Colonic mucosa (tissue), 4 donors: ENCODE measurements around the gene LTB4R. TPM values are rescaled to one million over a fixed set of nuclear protein-coding genes. Genes with fewer than 3 reads are reported as not detected.

Source experiments
- DNase-seq: peaks from one replicate; pipeline ENCODE4 v3.0.0-alpha.2; 2020
- H3K27ac ChIP-seq: fragments of 200-600 bp; one replicate; pipeline ENCODE4 v1.8.0; 2021
- H3K27me3 ChIP-seq: fragments of 200-600 bp; one replicate; pipeline ENCODE4 v1.8.0; 2021
- H3K36me3 ChIP-seq: fragments of 200-600 bp; one replicate; pipeline ENCODE4 v1.8.0; 2021
- H3K4me1 ChIP-seq: fragments of 200-600 bp; one replicate; pipeline ENCODE4 v1.8.0; 2021; ENCODE audit warnings: mild to moderate bottlenecking
- H3K4me3 ChIP-seq: fragments of 200-600 bp; one replicate; pipeline ENCODE4 v1.8.0; 2021
- H3K9ac ChIP-seq, 2 donors: one replicate each; pipeline ENCODE4 v1.7.0; 2013; ENCODE audit warnings: control low read depth in 2 of 2, low read depth in 2 of 2, low read length in 2 of 2
- H3K9me3 ChIP-seq: fragments of 200-600 bp; one replicate; pipeline ENCODE4 v1.8.0; 2021
- CTCF ChIP-seq: fragments of 200-600 bp; IDR thresholded peaks from one replicate; pipeline ENCODE4 v1.8.0; 2022; ENCODE audit warnings: antibody characterized with exemption, mild to moderate bottlenecking
- intact Hi-C: fragments of 100-400 bp; cut with DNase I; formaldehyde crosslinking; loops from one replicate; pipeline ENCODE4 v1.14.1; 2022
- total RNA-seq, 2 donors: library from RNA; stranded (reverse); fragmentation: NEBNext Ultra II Directional in 1 of 2; extraction: Animal tissue kit (Norgen Biotek cat#: 25700) in 1 of 2; gene quantifications; one replicate each; pipeline ENCODE4 v1.2.1, GENCODE V29; 2021
- donor health status: healthy.
- donor health status: DM: no; HTN: no; CAD: no.
- donor health status: DM: no; HTN: no; CAD: no.

The LTB4R gene
- total RNA-seq, 2 donors from 2014 or later: 1.5 to 4.0 TPM

GRCh38 chr14:24280797-24281460 lies 30.4 kb upstream of the LTB4R start:
- intact Hi-C loops: no loop called here
- TF ChIP-seq CTCF: no peak
- H3K27me3 ChIP-seq: no peaks in the 10 kb centered on the region
- no peak for DNase-seq
- H3K9ac ChIP-seq: no peak overlapping the region
- no peak overlapping the region for H3K4me3 ChIP-seq
- no peak overlapping the region for H3K27ac ChIP-seq
- H3K36me3 ChIP-seq: no peaks in the 10 kb centered on the region
- H3K9me3 ChIP-seq: no peaks in the 10 kb centered on the region
- H3K4me1 ChIP-seq: no peaks in the 10 kb centered on the region

DNA sequence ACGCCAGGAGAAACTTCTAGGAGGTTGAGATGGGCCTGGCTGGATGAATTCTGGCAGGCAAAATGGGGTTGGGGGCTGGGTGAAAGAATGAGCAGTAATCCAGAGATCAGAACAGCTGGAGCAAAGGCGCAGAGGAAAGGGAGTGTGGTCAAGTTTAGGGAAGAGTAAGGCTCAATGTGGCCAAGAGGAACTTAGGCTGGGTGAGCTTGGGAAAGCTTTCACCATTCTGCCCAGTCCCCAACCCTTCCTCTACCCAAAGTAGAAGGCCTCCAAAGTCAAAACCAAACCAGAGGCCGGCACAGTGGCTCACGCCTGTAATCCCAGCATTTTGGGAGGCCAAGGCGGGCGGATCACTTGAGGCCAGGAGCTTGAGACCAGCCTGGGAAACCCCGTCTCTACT lies 29.7 kb upstream of the LTB4R start:
- no peaks in the 10 kb centered on the region for H3K27me3 ChIP-seq
- H3K9me3 ChIP-seq: no peaks in the 10 kb centered on the region
- no peak overlapping the region for H3K9ac ChIP-seq
- TF ChIP-seq CTCF: no peak
- no peaks in the 10 kb centered on the region for H3K36me3 ChIP-seq
- intact Hi-C loops: no loop called here
- no peak overlapping the region for H3K4me3 ChIP-seq
- H3K27ac ChIP-seq: no peak overlapping the region
- H3K4me1 ChIP-seq: no peaks in the 10 kb centered on the region
- no peak for DNase-seq

DNA sequence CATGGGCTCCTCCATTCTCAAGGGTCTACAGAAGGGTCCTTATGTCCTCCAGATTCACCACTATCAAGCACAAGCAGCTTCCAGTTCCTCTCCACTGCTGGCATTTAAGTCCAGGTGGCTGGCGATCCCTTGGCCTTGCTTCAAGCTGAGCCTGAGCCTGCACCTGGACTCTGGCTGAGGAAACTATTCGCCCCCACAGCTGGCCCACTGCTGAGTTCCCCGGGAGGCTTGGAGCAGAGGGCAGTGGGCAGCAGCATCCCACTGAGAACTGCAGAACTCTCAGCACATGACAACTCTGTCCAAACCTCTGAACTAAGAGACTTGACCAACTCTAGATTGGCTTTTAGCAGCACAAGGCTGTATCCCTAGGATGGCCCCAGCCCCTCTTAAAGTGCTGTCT lies 28.6 kb upstream of the LTB4R start:
- intact Hi-C loops: no loop called here
- H3K9ac ChIP-seq: no peak overlapping the region

DNA sequence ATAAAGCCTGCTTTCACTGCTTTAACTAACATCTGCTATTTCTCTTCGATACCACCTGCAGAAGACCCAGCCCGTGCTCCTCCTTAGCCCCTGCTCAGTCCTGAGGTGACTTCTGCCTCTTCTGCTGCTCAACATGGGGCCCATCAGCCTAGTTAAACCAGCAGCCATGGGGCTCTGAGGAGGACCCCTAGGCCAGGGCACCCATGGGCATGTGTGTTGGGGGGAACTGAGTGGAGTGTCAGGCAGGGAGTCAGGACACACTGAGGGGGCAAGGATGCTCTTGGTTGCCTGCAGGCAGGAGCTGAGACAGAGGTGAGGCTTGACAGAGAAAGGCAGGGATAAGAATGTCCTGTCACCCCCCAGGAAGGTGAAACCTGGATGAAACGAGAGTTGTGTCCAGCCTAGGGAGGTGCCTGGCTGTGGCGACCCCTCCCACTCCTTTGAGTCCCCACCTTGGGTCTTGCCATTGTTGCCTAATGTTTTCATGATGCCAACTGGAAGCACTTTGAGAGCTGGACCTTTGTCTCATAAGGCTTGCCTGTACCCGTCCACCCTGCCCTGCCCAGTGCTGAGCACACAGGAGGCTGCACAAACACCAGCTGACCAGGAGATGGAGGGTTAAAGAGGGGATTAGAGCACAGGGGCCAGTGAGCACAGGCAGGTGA lies 27.4 kb upstream of the LTB4R start:
- DNase-seq: no peak
- Histone ChIP-seq H3K9me3 (no peaks in the 10 kb centered on the region), H3K9ac (no peak overlapping the region), H3K36me3 (no peaks in the 10 kb centered on the region), H3K4me1 (no peaks in the 10 kb centered on the region), H3K4me3 (no peak overlapping the region), H3K27ac (no peak overlapping the region), H3K27me3 (no peaks in the 10 kb centered on the region)
- no peak for TF ChIP-seq CTCF
- intact Hi-C loops: no loop called here

More for the DNA sequence above, 28.6 kb upstream of the LTB4R start:
- no peak for TF ChIP-seq CTCF
- Histone ChIP-seq H3K36me3 (no peaks in the 10 kb centered on the region), H3K4me3 (no peak overlapping the region), H3K9me3 (no peaks in the 10 kb centered on the region), H3K4me1 (no peaks in the 10 kb centered on the region), H3K27ac (no peak overlapping the region), H3K27me3 (no peaks in the 10 kb centered on the region)
- no peak for DNase-seq

GRCh38 chr14:24284501-24285035 lies 26.7 kb upstream of the LTB4R start:
- Histone ChIP-seq H3K9ac (no peak overlapping the region), H3K27me3 (no peaks in the 10 kb centered on the region), H3K36me3 (no peaks in the 10 kb centered on the region), H3K27ac (no peak overlapping the region), H3K4me1 (no peaks in the 10 kb centered on the region), H3K4me3 (no peak overlapping the region), H3K9me3 (no peaks in the 10 kb centered on the region)
- no peak for DNase-seq
- no peak for TF ChIP-seq CTCF
- intact Hi-C loops: no loop called here
